B cell (primary cell): ENCODE data around the gene CDK2.
"Not testable (repeated sequence)": the region's sequence is repeated elsewhere in the genome, so short reads cannot be mapped to it uniquely, and the experiment has no call there.

Experiments
- CTCF ChIP-seq: fragments of 200-600 bp; IDR thresholded peaks from one replicate; pipeline ENCODE4 v1.8.0; 2022; ENCODE audit warnings: antibody characterized with exemption, mild to moderate bottlenecking
- EZH2 ChIP-seq: IDR thresholded peaks from 2 replicates; pipeline ENCODE4 v1.6.1; 2012; ENCODE audit warnings: borderline replicate concordance, low read depth, mild to moderate bottlenecking, moderate library complexity, low read length; ENCODE audit not compliant: insufficient read depth, poor library complexity, severe bottlenecking

DNA sequence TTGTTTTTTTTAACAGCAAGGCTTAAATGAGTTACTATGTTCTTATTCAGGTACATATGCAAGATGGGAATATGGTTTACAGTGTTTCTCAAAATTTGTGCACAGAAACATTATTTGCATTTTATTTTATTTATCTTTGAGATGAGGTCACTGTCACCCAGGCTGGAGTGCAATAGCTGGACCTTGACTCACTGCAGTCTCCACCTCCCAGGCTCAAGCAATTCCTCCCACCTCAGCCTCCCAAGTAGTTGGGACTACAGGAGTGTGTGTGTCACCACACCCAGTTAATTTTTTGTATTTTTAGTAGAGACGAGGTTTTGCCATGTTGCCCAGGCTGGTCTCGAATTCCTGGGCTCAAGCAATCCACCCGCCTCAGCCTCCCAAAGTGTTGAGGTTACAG is 47.6 kb upstream of the CDK2 start:
- not testable (repeated sequence) for TF ChIP-seq CTCF, EZH2
